CD8-positive, alpha-beta memory T cell (primary cell): ENCODE results near the gene RANBP9. TPM values are rescaled to one million over a fixed set of nuclear protein-coding genes. Genes with fewer than 3 reads are reported as not detected.
A peak's percentile ranks its signal among the peaks of the same experiment; 100 is the strongest.

Source experiments
- CTCF ChIA-PET: fragments of 350-600 bp; sonication (Branson Sonifier 250); formaldehyde crosslinking; loops from one replicate; lab custom pipeline; 2021; ENCODE audit warnings: antibody characterized with exemption; lab: Charles Lee
- POLR2A ChIA-PET: fragments of 350-600 bp; sonication (Branson Sonifier 250); formaldehyde crosslinking; loops from one replicate; lab custom pipeline; 2021; ENCODE audit warnings: antibody characterized with exemption; lab: Charles Lee
- DNase-seq, 5 donors: peaks; one replicate each; pipeline versions ENCODE4 v3.0.0 to v3.0.0-alpha.2; 2020 to 2022; ENCODE audit warnings: mixed read lengths in 1 of 5
- H3K27ac ChIP-seq: one replicate; pipeline ENCODE4 v1.7.0; 2013; ENCODE audit warnings: low read depth, mild to moderate bottlenecking, low read length, moderate library complexity
- H3K27me3 ChIP-seq: 2 replicates; pipeline ENCODE4 v1.7.0; 2013; ENCODE audit warnings: low read length, mild to moderate bottlenecking; ENCODE audit not compliant: insufficient read depth, poor library complexity, severe bottlenecking
- H3K36me3 ChIP-seq: 2 replicates; pipeline ENCODE4 v1.7.0; 2013; ENCODE audit warnings: mild to moderate bottlenecking, low read length, moderate library complexity; ENCODE audit not compliant: insufficient read depth
- H3K4me1 ChIP-seq: 2 replicates; pipeline ENCODE4 v1.7.0; 2013; ENCODE audit warnings: mild to moderate bottlenecking, low read length, moderate library complexity; ENCODE audit not compliant: insufficient read depth
- H3K4me3 ChIP-seq: 2 replicates; pipeline ENCODE4 v1.7.0; 2013; ENCODE audit warnings: mild to moderate bottlenecking, low read length
- H3K9me3 ChIP-seq: 2 replicates; pipeline ENCODE4 v1.7.0; 2013; ENCODE audit warnings: mild to moderate bottlenecking, low read length
- H3K27ac Mint-ChIP-seq, 8 donors: one replicate each; pipeline ENCODE4 v1.8.0; 2020 to 2021; ENCODE audit warnings: mixed read lengths in 8 of 8, mild to moderate bottlenecking in 6 of 8, inconsistent platforms in 3 of 8, moderate library complexity in 3 of 8
- H3K27me3 Mint-ChIP-seq, 2 donors: one replicate each; pipeline ENCODE4 v1.8.0; 2020 to 2021; ENCODE audit warnings: mixed read lengths in 2 of 2, mild to moderate bottlenecking in 1 of 2, moderate library complexity in 1 of 2
- H3K36me3 Mint-ChIP-seq, 3 donors: one replicate each; pipeline ENCODE4 v1.8.0; 2020 to 2021; ENCODE audit warnings: mixed read lengths in 3 of 3, inconsistent platforms in 1 of 3, mild to moderate bottlenecking in 1 of 3
- H3K4me1 Mint-ChIP-seq, 3 donors: one replicate each; pipeline ENCODE4 v1.8.0; 2020 to 2021; ENCODE audit warnings: mixed read lengths in 3 of 3, inconsistent platforms in 1 of 3, mild to moderate bottlenecking in 1 of 3
- H3K4me3 Mint-ChIP-seq, 7 donors: one replicate each; pipeline ENCODE4 v1.8.0; 2020 to 2021; ENCODE audit warnings: mixed read lengths in 7 of 7, mild to moderate bottlenecking in 6 of 7, moderate library complexity in 4 of 7, inconsistent platforms in 2 of 7
- H3K9me3 Mint-ChIP-seq, 5 donors: one replicate each; pipeline ENCODE4 v1.8.0; 2020 to 2022; ENCODE audit warnings: mixed read lengths in 5 of 5, mild to moderate bottlenecking in 3 of 5, moderate library complexity in 2 of 5, inconsistent platforms in 1 of 5
- polyA plus RNA-seq: library from polyadenylated mRNA; unstranded; fragments of 300-500 nt; fragmentation: Illumina TruSeq; gene quantifications from one replicate; pipeline ENCODE4 v1.2.3, GENCODE V29; 2021
- total RNA-seq, 2 experiments: library from RNA; stranded (reverse); gene quantifications; one replicate each; pipeline ENCODE4 v1.2.3, GENCODE V29; 2021

The RANBP9 gene
- total and polyA plus RNA-seq, 3 experiments from 2014 or later: 6.2 to 47.0 (median 45.4) TPM

- H3K4me3 Mint-ChIP-seq: no peak overlapping the region
- no peaks in the 10 kb centered on the region for H3K36me3 ChIP-seq
- H3K4me3 ChIP-seq: no peak overlapping the region
- H3K9me3 Mint-ChIP-seq: no peaks in the 10 kb centered on the region
- no peaks in the 10 kb centered on the region for H3K36me3 Mint-ChIP-seq
- CTCF ChIA-PET: interaction anchor here (0.8 kb wide), 1 partner anchor 160 kb away, joined by 3 read pairs; the partner anchor contains the start of gene SIRT5
- no peaks in the 10 kb centered on the region for H3K27me3 ChIP-seq
- H3K9me3 ChIP-seq: no peaks in the 10 kb centered on the region
- H3K27me3 Mint-ChIP-seq: peaks cover 6 to 14% of the 10 kb centered on the region in 2 donors
- no peak overlapping the region for H3K27ac Mint-ChIP-seq
- no peak for DNase-seq
- H3K4me1 Mint-ChIP-seq: no peaks in the 10 kb centered on the region
- POLR2A ChIA-PET: interaction anchor here (0.6 kb wide), 1 partner anchor 117 kb away, joined by 4 read pairs; no protein-coding TSS in a partner anchor
- H3K27ac ChIP-seq: no peak overlapping the region
- H3K4me1 ChIP-seq: no peaks in the 10 kb centered on the region
These were observed 23.4 kb upstream of the RANBP9 start for GRCh38 chr6:13735031-13735430.

- H3K27ac Mint-ChIP-seq: peak overlapping the region in 1 of 8 donors; percentile 29
- peaks cover 6 to 14% of the 10 kb centered on the region in 2 donors for H3K27me3 Mint-ChIP-seq
- no peak for DNase-seq
- Histone ChIP-seq H3K9me3 (no peaks in the 10 kb centered on the region), H3K4me3 (no peak overlapping the region), H3K36me3 (no peaks in the 10 kb centered on the region), H3K27ac (no peak overlapping the region), H3K27me3 (no peaks in the 10 kb centered on the region), H3K4me1 (no peaks in the 10 kb centered on the region)
- POLR2A ChIA-PET: no interaction called here
- no peaks in the 10 kb centered on the region for H3K4me1 Mint-ChIP-seq
- CTCF ChIA-PET: interaction anchor here (0.6 kb wide), 1 partner anchor 247 kb away, joined by 3 read pairs; no protein-coding TSS in a partner anchor
- no peaks in the 10 kb centered on the region for H3K9me3 Mint-ChIP-seq
- no peak overlapping the region for H3K4me3 Mint-ChIP-seq
- H3K36me3 Mint-ChIP-seq: no peaks in the 10 kb centered on the region
These were observed 21.7 kb upstream of the RANBP9 start for GRCh38 chr6:13733178-13733887.

DNA sequence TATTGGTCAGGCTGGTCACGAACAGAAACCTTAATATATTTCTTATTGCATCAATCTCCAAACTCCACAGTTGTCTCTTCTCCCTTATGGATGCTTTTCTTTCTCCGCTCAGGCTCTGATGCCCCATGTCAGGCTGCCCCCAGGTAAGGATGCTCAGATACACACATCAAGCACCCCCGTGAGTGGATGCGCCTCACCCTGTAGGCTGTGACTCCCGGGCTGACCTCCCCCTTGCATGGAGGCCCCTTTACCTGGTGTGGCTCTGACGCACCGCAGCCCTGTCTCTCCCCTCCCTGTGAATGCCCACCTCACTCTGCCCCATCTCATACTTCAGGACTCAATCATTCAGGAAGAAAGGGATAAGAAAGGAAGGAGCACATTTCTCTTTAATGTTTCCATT, 19.1 kb upstream of the RANBP9 start:
- CTCF ChIA-PET: interaction anchor here (1.0 to 1.2 kb wide), 2 partner anchors 37 to 156 kb away, joined by 3 to 5 read pairs; partner anchors contain the start of gene SIRT5
- Histone ChIP-seq H3K27ac (no peak overlapping the region), H3K27me3 (no peaks in the 10 kb centered on the region), H3K4me3 (no peak overlapping the region), H3K36me3 (no peaks in the 10 kb centered on the region), H3K9me3 (no peaks in the 10 kb centered on the region), H3K4me1 (peaks cover 7% of the 10 kb centered on the region)
- Mint-ChIP-seq H3K36me3 (peaks cover 0 to 2% (median 0%) of the 10 kb centered on the region in 3 donors), H3K4me3 (no peak overlapping the region), H3K27ac (no peak overlapping the region), H3K9me3 (no peaks in the 10 kb centered on the region), H3K4me1 (peaks cover 3 to 8% (median 7%) of the 10 kb centered on the region in 3 donors), H3K27me3 (peaks cover 6 to 14% of the 10 kb centered on the region in 2 donors)
- no peak for DNase-seq
- POLR2A ChIA-PET: no interaction called here

GRCh38 chr6:13729891-13730290, 18.3 kb upstream of the RANBP9 start:
- peaks cover 15% of the 10 kb centered on the region for H3K4me1 ChIP-seq
- peaks cover 11 to 16% (median 15%) of the 10 kb centered on the region in 3 donors for H3K4me1 Mint-ChIP-seq
- POLR2A ChIA-PET: no interaction called here
- peaks cover 6 to 14% of the 10 kb centered on the region in 2 donors for H3K27me3 Mint-ChIP-seq
- H3K9me3 Mint-ChIP-seq: no peaks in the 10 kb centered on the region
- CTCF ChIA-PET: no interaction called here
- no peak overlapping the region for H3K27ac ChIP-seq
- H3K4me3 Mint-ChIP-seq: no peak overlapping the region
- no peak for DNase-seq
- H3K9me3 ChIP-seq: no peaks in the 10 kb centered on the region
- H3K4me3 ChIP-seq: no peak overlapping the region
- peak overlapping the region in 1 of 8 donors; percentile 8 for H3K27ac Mint-ChIP-seq
- H3K27me3 ChIP-seq: no peaks in the 10 kb centered on the region
- no peaks in the 10 kb centered on the region for H3K36me3 ChIP-seq
- peaks cover 0 to 3% (median 0%) of the 10 kb centered on the region in 3 donors for H3K36me3 Mint-ChIP-seq

GRCh38 chr6:13725570-13725969, 13.9 kb upstream of the RANBP9 start:
- Histone ChIP-seq H3K4me1 (peaks cover 28% of the 10 kb centered on the region), H3K9me3 (no peaks in the 10 kb centered on the region), H3K27ac (no peak overlapping the region), H3K36me3 (no peaks in the 10 kb centered on the region), H3K4me3 (no peak overlapping the region), H3K27me3 (no peaks in the 10 kb centered on the region)
- Mint-ChIP-seq H3K4me1 (peaks cover 28 to 35% (median 32%) of the 10 kb centered on the region in 3 donors), H3K27me3 (peaks cover 0 to under 1% of the 10 kb centered on the region in 2 donors), H3K9me3 (no peaks in the 10 kb centered on the region), H3K4me3 (peak overlapping the region; percentile 41 to 88 (median 75)), H3K27ac (peak overlapping the region; percentile 56 to 99 (median 96)), H3K36me3 (peaks cover 0 to 3% (median 0%) of the 10 kb centered on the region in 3 donors)
- peak in 3 of 5 donors; percentile 26 to 64 (median 53) for DNase-seq
- POLR2A ChIA-PET: interaction anchor here (0.5 kb wide), 1 partner anchor 351 kb away, joined by 4 read pairs; no protein-coding TSS in a partner anchor
- CTCF ChIA-PET: interaction anchor here (0.9 kb wide), 1 partner anchor 13 kb away, joined by 3 read pairs; no protein-coding TSS in a partner anchor

DNA sequence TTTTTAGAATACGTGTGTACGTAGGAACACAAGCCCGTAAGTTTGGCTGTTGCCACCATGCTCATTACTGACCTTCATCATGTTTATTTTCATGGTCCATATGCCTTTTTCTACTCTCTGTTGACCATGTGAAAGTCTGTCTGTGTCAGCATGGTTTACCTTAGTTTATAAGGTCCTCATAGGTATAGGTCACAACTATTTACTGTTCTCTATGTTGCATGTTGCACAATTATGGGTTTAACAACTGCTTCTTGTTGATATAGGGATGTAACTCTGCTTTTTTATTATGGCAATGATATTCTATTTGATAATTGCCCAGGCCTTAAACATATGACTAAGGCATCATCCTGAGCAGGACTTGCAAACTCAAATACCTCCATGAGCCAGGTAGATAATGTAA, 13.4 kb upstream of the RANBP9 start:
- DNase-seq: no peak
- peak overlapping the region in 3 of 7 donors; percentile 76 to 88 (median 77) for H3K4me3 Mint-ChIP-seq
- no peaks in the 10 kb centered on the region for H3K9me3 Mint-ChIP-seq
- peaks cover 28 to 35% (median 32%) of the 10 kb centered on the region in 3 donors for H3K4me1 Mint-ChIP-seq
- peak overlapping the region; percentile 39 to 99 (median 96) for H3K27ac Mint-ChIP-seq
- ChIA-PET CTCF (no interaction called here), POLR2A (no interaction called here)
- no peak overlapping the region for H3K4me3 ChIP-seq
- peaks cover 0 to 3% (median 0%) of the 10 kb centered on the region in 3 donors for H3K36me3 Mint-ChIP-seq
- peaks cover 28% of the 10 kb centered on the region for H3K4me1 ChIP-seq
- no peaks in the 10 kb centered on the region for H3K27me3 ChIP-seq
- no peaks in the 10 kb centered on the region for H3K9me3 ChIP-seq
- H3K27me3 Mint-ChIP-seq: no peaks in the 10 kb centered on the region
- H3K36me3 ChIP-seq: no peaks in the 10 kb centered on the region
- no peak overlapping the region for H3K27ac ChIP-seq

DNA sequence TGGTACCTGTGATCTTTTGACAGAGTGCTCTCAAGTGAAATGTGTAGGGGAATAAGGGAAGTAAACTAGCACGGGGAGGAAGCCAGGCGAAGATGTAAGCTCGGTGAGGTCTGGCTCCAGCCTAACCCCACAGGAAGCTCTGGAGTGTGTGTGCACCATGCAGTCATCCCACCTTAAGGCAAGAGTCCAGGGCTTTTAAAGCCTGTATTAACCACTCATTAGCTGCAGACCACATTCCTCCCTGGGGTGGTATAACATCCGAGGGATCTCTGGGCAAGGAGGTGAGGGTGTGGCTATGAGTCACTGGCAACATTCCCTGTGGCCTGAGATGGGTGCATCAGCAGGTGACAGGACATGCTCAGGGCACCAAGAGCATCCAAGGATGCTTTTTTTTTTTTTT, 12.5 kb upstream of the RANBP9 start:
- Mint-ChIP-seq H3K27me3 (no peaks in the 10 kb centered on the region), H3K4me3 (peak overlapping the region in 4 of 7 donors; percentile 10 to 63 (median 45))
- no peak overlapping the region for H3K27ac ChIP-seq

DNA sequence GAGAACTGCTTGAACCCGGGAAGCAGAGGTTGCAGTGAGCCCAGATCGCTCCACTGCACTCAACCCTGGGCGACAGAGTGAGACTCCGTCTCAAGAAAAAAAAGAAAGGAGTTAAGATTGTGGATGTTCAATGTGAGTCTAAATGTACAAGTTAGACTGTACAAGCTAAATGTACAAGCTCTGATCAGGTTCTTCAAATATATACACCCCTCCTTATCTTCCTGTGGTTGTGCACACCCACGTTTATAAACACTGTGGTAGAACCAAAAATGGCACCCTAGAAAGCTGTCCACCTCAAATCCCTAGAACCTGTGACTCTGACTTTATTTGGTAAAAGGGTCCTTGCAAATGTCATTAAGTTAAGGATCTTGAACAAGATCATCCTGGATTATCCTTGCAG, 11.2 kb upstream of the RANBP9 start:
- H3K4me1 ChIP-seq: peaks cover 28% of the 10 kb centered on the region
- H3K4me1 Mint-ChIP-seq: peaks cover 33 to 39% (median 35%) of the 10 kb centered on the region in 3 donors
- ChIA-PET CTCF (no interaction called here), POLR2A (interaction anchor here (0.5 to 0.6 kb wide), 2 partner anchors 27 to 675 kb away, joined by 4 to 7 read pairs; no protein-coding TSS in a partner anchor)
- peak overlapping the region in 6 of 8 donors; percentile 16 to 99 (median 40) for H3K27ac Mint-ChIP-seq
- H3K4me3 Mint-ChIP-seq: no peak overlapping the region
- H3K27me3 Mint-ChIP-seq: no peaks in the 10 kb centered on the region
- no peaks in the 10 kb centered on the region for H3K9me3 Mint-ChIP-seq
- no peaks in the 10 kb centered on the region for H3K27me3 ChIP-seq
- DNase-seq: no peak
- H3K9me3 ChIP-seq: no peaks in the 10 kb centered on the region
- no peak overlapping the region for H3K27ac ChIP-seq
- no peak overlapping the region for H3K4me3 ChIP-seq
- H3K36me3 ChIP-seq: no peaks in the 10 kb centered on the region
- peaks cover 0 to 6% (median 0%) of the 10 kb centered on the region in 3 donors for H3K36me3 Mint-ChIP-seq

More for the DNA sequence above, 12.5 kb upstream of the RANBP9 start:
- no peak for DNase-seq
- H3K4me1 Mint-ChIP-seq: peaks cover 28 to 35% (median 32%) of the 10 kb centered on the region in 3 donors
- POLR2A ChIA-PET: no interaction called here
- no peaks in the 10 kb centered on the region for H3K9me3 Mint-ChIP-seq
- no peaks in the 10 kb centered on the region for H3K27me3 ChIP-seq
- no peaks in the 10 kb centered on the region for H3K9me3 ChIP-seq
- H3K27ac Mint-ChIP-seq: peak overlapping the region in 7 of 8 donors; percentile 29 to 99 (median 94)
- peaks cover 0 to 3% (median 0%) of the 10 kb centered on the region in 3 donors for H3K36me3 Mint-ChIP-seq
- H3K4me3 ChIP-seq: no peak overlapping the region
- H3K4me1 ChIP-seq: peaks cover 28% of the 10 kb centered on the region
- CTCF ChIA-PET: no interaction called here
- no peaks in the 10 kb centered on the region for H3K36me3 ChIP-seq
